ENCODE results near the gene SDHB. TPM values are rescaled to one million over a fixed set of nuclear protein-coding genes. Genes with fewer than 3 reads are reported as not detected.

Gene SDHB
- total RNA-seq, 1 experiment from 2014 or later: 299 TPM

GRCh38 chr1:16970132-16970910 lies 83.5 kb downstream of the SDHB start:
- DNase-seq (ENCODE audit: low read depth): no peak

- no peak for DNase-seq (ENCODE audit: low read depth)
Observed at GRCh38 chr1:16969651-16970050, 84.2 kb downstream of the SDHB start.

- DNase-seq (ENCODE audit: low read depth): no peak
Observed at GRCh38 chr1:16969057-16969611, 84.7 kb downstream of the SDHB start.

Other genes with a start within 250 kb of the SDHB start
- gene RNU1-2, start 158.1 kb downstream of the SDHB start, total RNA-seq (2014; rRNA removed; shearing (Covaris generic)): under 0.01 TPM in 1 of 2 replicates, not detected in the other
- gene CROCC, start 132.1 kb downstream of the SDHB start, total RNA-seq (2014; rRNA removed; shearing (Covaris generic)): 13.2 and 14.3 TPM in 2 replicates
- not detected in 2 replicates for gene MFAP2, start 73.4 kb downstream of the SDHB start, total RNA-seq (2014; rRNA removed; shearing (Covaris generic))
- 34.8 and 46.9 TPM in 2 replicates for gene ATP13A2, start 42.1 kb downstream of the SDHB start, total RNA-seq (2014; rRNA removed; shearing (Covaris generic))
- gene PADI2, start 65.4 kb upstream of the SDHB start, total RNA-seq (2014; rRNA removed; shearing (Covaris generic)): not detected in 2 replicates
- 0.47 and 0.66 TPM in 2 replicates for gene PADI1, start 151.1 kb upstream of the SDHB start, total RNA-seq (2014; rRNA removed; shearing (Covaris generic))
- gene PADI3, start 195.1 kb upstream of the SDHB start, total RNA-seq (2014; rRNA removed; shearing (Covaris generic)): 0.39 and 0.57 TPM in 2 replicates

All from HT1080 (cell line).